ENCODE measurements around the gene DEPDC5.

Gene DEPDC5

GRCh38 chr22:31891366-31892079, 137.7 kb downstream of the DEPDC5 start:
- DNase-seq (ENCODE audit: extremely low spot score): no peak
- TF ChIP-seq SP1 (IDR thresholded peaks at IDR 0.05) (no peak), HDGF (IDR thresholded peaks at IDR 0.05; ENCODE audit: borderline replicate concordance) (no peak), LEF1 (IDR thresholded peaks at IDR 0.05; ENCODE audit: borderline replicate concordance) (no peak), L3MBTL2 (conservative IDR thresholded peaks at IDR 0.05) (no peak), PKNOX1 (IDR thresholded peaks at IDR 0.05) (no peak; the same call in 1 of the 2 replicates), BHLHE40 (IDR thresholded peaks at IDR 0.05; ENCODE audit: borderline replicate concordance) (no peak), TARDBP (IDR thresholded peaks at IDR 0.05) (no peak), NFRKB (IDR thresholded peaks at IDR 0.05) (no peak), ZNF384 (IDR thresholded peaks at IDR 0.05) (no peak), SUZ12 (IDR thresholded peaks at IDR 0.05) (no peak), ELF4 (IDR thresholded peaks at IDR 0.05) (no peak), FOXK2 (IDR thresholded peaks at IDR 0.05) (no peak), FOXM1 (IDR thresholded peaks at IDR 0.05; ENCODE audit: borderline replicate concordance) (no peak), FOXA1 (IDR thresholded peaks at IDR 0.05) (no peak), CTBP1 (IDR thresholded peaks at IDR 0.05; ENCODE audit: borderline replicate concordance) (no peak), ARNT (IDR thresholded peaks at IDR 0.05) (no peak)
- POLR2A ChIA-PET: no interaction called here
- CTCF ChIA-PET: interaction anchor here (1.1 kb wide), 1 partner anchor 19 kb away, joined by 3 read pairs; no protein-coding TSS in a partner anchor

- no peak for DNase-seq (ENCODE audit: extremely low spot score)
- POLR2A ChIA-PET: no interaction called here
- CTCF ChIA-PET: no interaction called here
- TF ChIP-seq SUZ12 (IDR thresholded peaks at IDR 0.05) (no peak), CTBP1 (IDR thresholded peaks at IDR 0.05; ENCODE audit: borderline replicate concordance) (no peak), LEF1 (IDR thresholded peaks at IDR 0.05; ENCODE audit: borderline replicate concordance) (no peak), FOXK2 (IDR thresholded peaks at IDR 0.05) (no peak), ZNF384 (IDR thresholded peaks at IDR 0.05) (no peak), BHLHE40 (IDR thresholded peaks at IDR 0.05; ENCODE audit: borderline replicate concordance) (no peak), L3MBTL2 (conservative IDR thresholded peaks at IDR 0.05) (no peak), ELF4 (IDR thresholded peaks at IDR 0.05) (no peak), FOXA1 (IDR thresholded peaks at IDR 0.05) (no peak), TARDBP (IDR thresholded peaks at IDR 0.05) (no peak), SP1 (IDR thresholded peaks at IDR 0.05) (no peak), HDGF (IDR thresholded peaks at IDR 0.05; ENCODE audit: borderline replicate concordance) (no peak)
Measured at GRCh38 chr22:31892080-31892433, 138.2 kb downstream of the DEPDC5 start.

GRCh38 chr22:31893460-31893859, 139.6 kb downstream of the DEPDC5 start:
- ChIA-PET POLR2A (no interaction called here), CTCF (no interaction called here)
- no peak for TF ChIP-seq TARDBP (IDR thresholded peaks at IDR 0.05)
- TF ChIP-seq ELF4 (IDR thresholded peaks at IDR 0.05): no peak
- no peak for TF ChIP-seq SP1 (IDR thresholded peaks at IDR 0.05)
- no peak for TF ChIP-seq ZNF384 (IDR thresholded peaks at IDR 0.05)
- TF ChIP-seq LEF1 (IDR thresholded peaks at IDR 0.05; ENCODE audit: borderline replicate concordance): no peak
- TF ChIP-seq NFRKB (IDR thresholded peaks at IDR 0.05): no peak
- TF ChIP-seq FOXK2 (IDR thresholded peaks at IDR 0.05): no peak
- TF ChIP-seq HDGF (IDR thresholded peaks at IDR 0.05; ENCODE audit: borderline replicate concordance): no peak
- no peak for TF ChIP-seq FOXA1 (IDR thresholded peaks at IDR 0.05)
- no peak for TF ChIP-seq CTBP1 (IDR thresholded peaks at IDR 0.05; ENCODE audit: borderline replicate concordance)
- no peak for TF ChIP-seq FOXM1 (IDR thresholded peaks at IDR 0.05; ENCODE audit: borderline replicate concordance)
- no peak for TF ChIP-seq PKNOX1 (IDR thresholded peaks at IDR 0.05)
- no peak for TF ChIP-seq ARNT (IDR thresholded peaks at IDR 0.05)
- no peak for TF ChIP-seq BHLHE40 (IDR thresholded peaks at IDR 0.05; ENCODE audit: borderline replicate concordance)
- DNase-seq (ENCODE audit: extremely low spot score): no peak

- no peak for DNase-seq (ENCODE audit: extremely low spot score)
- CTCF ChIA-PET: no interaction called here
- no peak for TF ChIP-seq HDGF (IDR thresholded peaks at IDR 0.05; ENCODE audit: borderline replicate concordance)
- no peak for TF ChIP-seq ELF4 (IDR thresholded peaks at IDR 0.05)
- TF ChIP-seq L3MBTL2 (conservative IDR thresholded peaks at IDR 0.05): no peak
- TF ChIP-seq SUZ12 (IDR thresholded peaks at IDR 0.05): no peak
- TF ChIP-seq ARNT (IDR thresholded peaks at IDR 0.05): no peak
- POLR2A ChIA-PET: no interaction called here
Measured at GRCh38 chr22:31895411-31896123, 141.7 kb downstream of the DEPDC5 start.

- POLR2A ChIA-PET: interaction anchor here (0.5 kb wide), 1 partner anchor 49 kb away, joined by 3 read pairs; no protein-coding TSS in a partner anchor
Measured at GRCh38 chr22:31896472-31896871, 142.7 kb downstream of the DEPDC5 start.

GRCh38 chr22:31897842-31898805, 144.3 kb downstream of the DEPDC5 start:
- ChIA-PET POLR2A (no interaction called here), CTCF (no interaction called here)
- TF ChIP-seq BHLHE40 (IDR thresholded peaks at IDR 0.05; ENCODE audit: borderline replicate concordance): no peak
- TF ChIP-seq LEF1 (IDR thresholded peaks at IDR 0.05; ENCODE audit: borderline replicate concordance): no peak
- no peak for TF ChIP-seq FOXA1 (IDR thresholded peaks at IDR 0.05)
- TF ChIP-seq HDGF (IDR thresholded peaks at IDR 0.05; ENCODE audit: borderline replicate concordance): no peak
- TF ChIP-seq FOXM1 (IDR thresholded peaks at IDR 0.05; ENCODE audit: borderline replicate concordance): no peak
- TF ChIP-seq ARNT (IDR thresholded peaks at IDR 0.05): no peak
- TF ChIP-seq ELF4 (IDR thresholded peaks at IDR 0.05): no peak
- TF ChIP-seq FOXK2 (IDR thresholded peaks at IDR 0.05): no peak
- TF ChIP-seq TARDBP (IDR thresholded peaks at IDR 0.05): no peak
- no peak for TF ChIP-seq CTBP1 (IDR thresholded peaks at IDR 0.05; ENCODE audit: borderline replicate concordance)
- TF ChIP-seq NFRKB (IDR thresholded peaks at IDR 0.05): no peak
- no peak for TF ChIP-seq SUZ12 (IDR thresholded peaks at IDR 0.05)
- TF ChIP-seq SP1 (IDR thresholded peaks at IDR 0.05): no peak
- TF ChIP-seq PKNOX1 (IDR thresholded peaks at IDR 0.05): no peak
- no peak for TF ChIP-seq L3MBTL2 (conservative IDR thresholded peaks at IDR 0.05)
- no peak for DNase-seq (ENCODE audit: extremely low spot score)

More at GRCh38 chr22:31896472-31896871, 142.7 kb downstream of the DEPDC5 start:
- DNase-seq (ENCODE audit: extremely low spot score): no peak
- CTCF ChIA-PET: no interaction called here
- TF ChIP-seq BHLHE40 (IDR thresholded peaks at IDR 0.05; ENCODE audit: borderline replicate concordance): no peak
- no peak for TF ChIP-seq TARDBP (IDR thresholded peaks at IDR 0.05)

All from HEK293T (cell line).